ENCODE data around the gene DBNDD1.

DNA sequence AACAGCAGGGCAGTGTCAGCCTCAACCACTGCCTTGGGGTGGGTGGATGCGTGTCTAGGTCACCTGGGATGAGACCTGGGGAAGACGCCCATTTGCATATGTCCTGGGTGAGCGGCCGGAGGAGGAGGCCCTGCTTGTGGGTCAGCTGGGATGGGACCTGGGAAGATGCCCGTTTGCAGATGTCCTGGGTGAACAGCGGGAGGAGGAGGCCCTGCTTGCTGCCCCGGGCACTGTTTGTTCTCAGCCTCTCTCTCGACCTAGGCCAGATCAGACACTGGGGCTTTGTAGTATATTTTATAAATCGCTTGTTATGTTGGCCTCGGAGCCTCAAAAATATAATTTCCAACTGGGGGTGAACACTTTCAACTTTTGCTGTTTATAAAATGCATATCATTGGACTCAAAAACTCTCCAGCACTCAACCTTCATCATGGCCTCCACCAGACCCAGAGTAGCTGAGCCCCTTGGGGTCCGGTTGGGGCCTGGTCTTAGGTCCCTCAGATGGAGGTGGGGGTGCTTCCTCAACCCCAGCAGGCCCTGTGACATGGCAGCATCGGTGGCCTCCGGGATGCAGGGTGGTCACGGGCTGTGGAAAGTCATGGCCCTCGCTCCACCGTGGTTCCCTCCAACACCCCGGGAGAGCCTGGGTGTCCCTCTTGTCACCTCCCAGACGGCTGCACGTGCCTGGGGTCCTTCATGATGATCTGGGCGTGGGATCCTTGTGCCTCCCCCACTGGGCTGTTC lies 17.3 kb downstream of the DBNDD1 start:
- TF ChIP-seq, protein P1, sequence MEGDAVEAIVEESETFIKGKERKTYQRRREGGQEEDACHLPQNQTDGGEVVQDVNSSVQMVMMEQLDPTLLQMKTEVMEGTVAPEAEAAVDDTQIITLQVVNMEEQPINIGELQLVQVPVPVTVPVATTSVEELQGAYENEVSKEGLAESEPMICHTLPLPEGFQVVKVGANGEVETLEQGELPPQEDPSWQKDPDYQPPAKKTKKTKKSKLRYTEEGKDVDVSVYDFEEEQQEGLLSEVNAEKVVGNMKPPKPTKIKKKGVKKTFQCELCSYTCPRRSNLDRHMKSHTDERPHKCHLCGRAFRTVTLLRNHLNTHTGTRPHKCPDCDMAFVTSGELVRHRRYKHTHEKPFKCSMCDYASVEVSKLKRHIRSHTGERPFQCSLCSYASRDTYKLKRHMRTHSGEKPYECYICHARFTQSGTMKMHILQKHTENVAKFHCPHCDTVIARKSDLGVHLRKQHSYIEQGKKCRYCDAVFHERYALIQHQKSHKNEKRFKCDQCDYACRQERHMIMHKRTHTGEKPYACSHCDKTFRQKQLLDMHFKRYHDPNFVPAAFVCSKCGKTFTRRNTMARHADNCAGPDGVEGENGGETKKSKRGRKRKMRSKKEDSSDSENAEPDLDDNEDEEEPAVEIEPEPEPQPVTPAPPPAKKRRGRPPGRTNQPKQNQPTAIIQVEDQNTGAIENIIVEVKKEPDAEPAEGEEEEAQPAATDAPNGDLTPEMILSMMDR (IDR thresholded peaks at IDR 0.05 in 2 of 3, conservative IDR thresholded peaks at IDR 0.05 in 1 of 3; ENCODE audit: borderline replicate concordance in 1 of 3, insufficient read depth in 1 of 3, low read depth in 2 of 3, low read length in 2 of 3): no peak
- TF ChIP-seq, protein P2, sequence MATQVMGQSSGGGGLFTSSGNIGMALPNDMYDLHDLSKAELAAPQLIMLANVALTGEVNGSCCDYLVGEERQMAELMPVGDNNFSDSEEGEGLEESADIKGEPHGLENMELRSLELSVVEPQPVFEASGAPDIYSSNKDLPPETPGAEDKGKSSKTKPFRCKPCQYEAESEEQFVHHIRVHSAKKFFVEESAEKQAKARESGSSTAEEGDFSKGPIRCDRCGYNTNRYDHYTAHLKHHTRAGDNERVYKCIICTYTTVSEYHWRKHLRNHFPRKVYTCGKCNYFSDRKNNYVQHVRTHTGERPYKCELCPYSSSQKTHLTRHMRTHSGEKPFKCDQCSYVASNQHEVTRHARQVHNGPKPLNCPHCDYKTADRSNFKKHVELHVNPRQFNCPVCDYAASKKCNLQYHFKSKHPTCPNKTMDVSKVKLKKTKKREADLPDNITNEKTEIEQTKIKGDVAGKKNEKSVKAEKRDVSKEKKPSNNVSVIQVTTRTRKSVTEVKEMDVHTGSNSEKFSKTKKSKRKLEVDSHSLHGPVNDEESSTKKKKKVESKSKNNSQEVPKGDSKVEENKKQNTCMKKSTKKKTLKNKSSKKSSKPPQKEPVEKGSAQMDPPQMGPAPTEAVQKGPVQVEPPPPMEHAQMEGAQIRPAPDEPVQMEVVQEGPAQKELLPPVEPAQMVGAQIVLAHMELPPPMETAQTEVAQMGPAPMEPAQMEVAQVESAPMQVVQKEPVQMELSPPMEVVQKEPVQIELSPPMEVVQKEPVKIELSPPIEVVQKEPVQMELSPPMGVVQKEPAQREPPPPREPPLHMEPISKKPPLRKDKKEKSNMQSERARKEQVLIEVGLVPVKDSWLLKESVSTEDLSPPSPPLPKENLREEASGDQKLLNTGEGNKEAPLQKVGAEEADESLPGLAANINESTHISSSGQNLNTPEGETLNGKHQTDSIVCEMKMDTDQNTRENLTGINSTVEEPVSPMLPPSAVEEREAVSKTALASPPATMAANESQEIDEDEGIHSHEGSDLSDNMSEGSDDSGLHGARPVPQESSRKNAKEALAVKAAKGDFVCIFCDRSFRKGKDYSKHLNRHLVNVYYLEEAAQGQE (IDR thresholded peaks at IDR 0.05; ENCODE audit: low read depth): no peak
- TF ChIP-seq POLR2A (IDR thresholded peaks at IDR 0.05; ENCODE audit: borderline replicate concordance, extremely low read depth, insufficient read depth, insufficient read length): no peak
- no peak for TF ChIP-seq JUND (IDR thresholded peaks at IDR 0.05)
- TF ChIP-seq ELF1 (IDR thresholded peaks at IDR 0.05; ENCODE audit: borderline replicate concordance, low read depth): no peak
- no peak for TF ChIP-seq ZNF274 (IDR thresholded peaks at IDR 0.05; ENCODE audit: low read depth, low read length)
- TF ChIP-seq EZH2 (IDR thresholded peaks at IDR 0.05): no peak
